IMR-90 (cell line): ENCODE data around the gene NYAP1. TPM values are rescaled to one million over a fixed set of nuclear protein-coding genes. Genes with fewer than 3 reads are reported as not detected.

ENCODE experiments used
- ATAC-seq: fragments of 200-7000 bp; cut with Tn5 transposase; 2 replicates; pipeline ENCODE4 v1.9.1; 2020; ENCODE audit warnings: low read depth, mild to moderate bottlenecking, moderate library complexity
- BruUV-seq: library from RNA; stranded (reverse); fragments of 400-500 nt; replicated peaks from 2 replicates; lab custom pipeline; 2021; lab: Mats Ljungman, UMichigan
- CTCF ChIA-PET: fragments of 300-600 bp; formaldehyde crosslinking; extraction: SDS; loops from one replicate; lab custom pipeline; 2021; ENCODE audit warnings: antibody characterized with exemption; lab: Yijun Ruan, JAX
- POLR2A ChIA-PET: fragments of 300-600 bp; sonication (Branson Sonifier 250); formaldehyde crosslinking; loops from one replicate; lab custom pipeline; 2022; ENCODE audit warnings: antibody characterized with exemption; ENCODE audit not compliant: unreplicated experiment; lab: Charles Lee
- DNase-seq: peaks from one replicate; pipeline ENCODE4 v3.0.0; 2013
- H2AFZ ChIP-seq: replicated peaks from 2 replicates; pipeline ENCODE3; 2013; ENCODE audit warnings: low read length, mild to moderate bottlenecking; ENCODE audit not compliant: poor library complexity
- H2AK5ac ChIP-seq: 2 replicates; pipeline ENCODE4 v1.6.1; 2013; ENCODE audit warnings: low read depth, low read length, inconsistent platforms
- H2AK9ac ChIP-seq: replicated peaks from 2 replicates; pipeline ENCODE3; 2013; ENCODE audit warnings: mild to moderate bottlenecking, low read depth, low read length, moderate library complexity; ENCODE audit not compliant: poor library complexity
- H2BK120ac ChIP-seq: 2 replicates; pipeline ENCODE4 v1.6.1; 2013; ENCODE audit warnings: low read depth, low read length, inconsistent platforms
- H2BK15ac ChIP-seq: 3 replicates; pipeline ENCODE4 v1.6.1; 2013; ENCODE audit warnings: low read depth, low read length, inconsistent platforms
- H2BK20ac ChIP-seq: 2 replicates; pipeline ENCODE4 v1.6.1; 2013; ENCODE audit warnings: low read depth, mild to moderate bottlenecking, inconsistent platforms, low read length, moderate library complexity
- H2BK5ac ChIP-seq: 2 replicates; pipeline ENCODE4 v1.6.1; 2013; ENCODE audit warnings: mild to moderate bottlenecking, low read depth, low read length, inconsistent platforms; ENCODE audit not compliant: poor library complexity, severe bottlenecking
- H3K14ac ChIP-seq: replicated peaks from 2 replicates; pipeline ENCODE4 v1.6.1; 2013; ENCODE audit warnings: low read depth, low read length, inconsistent platforms
- H3K18ac ChIP-seq: 2 replicates; pipeline ENCODE4 v1.6.1; 2013; ENCODE audit warnings: low read depth, low read length, control low read depth
- H3K23ac ChIP-seq: 2 replicates; pipeline ENCODE4 v1.6.1; 2013; ENCODE audit warnings: low read depth, low read length, inconsistent platforms
- H3K27ac ChIP-seq: 2 replicates; pipeline ENCODE4 v1.5.1; 2013; ENCODE audit warnings: mild to moderate bottlenecking, control low read depth, low read length; ENCODE audit not compliant: insufficient read depth
- H3K27me3 ChIP-seq: 2 replicates; pipeline ENCODE4 v1.6.1; 2013; ENCODE audit warnings: low read length; ENCODE audit not compliant: control insufficient read depth, insufficient read depth
- H3K36me3 ChIP-seq: 2 replicates; pipeline ENCODE4 v1.6.1; 2013; ENCODE audit warnings: low read length, mixed read lengths; ENCODE audit not compliant: control insufficient read depth, insufficient read depth
- H3K4ac ChIP-seq: 2 replicates; pipeline ENCODE4 v1.6.1; 2013; ENCODE audit warnings: low read depth, low read length, inconsistent platforms
- H3K4me1 ChIP-seq: 2 replicates; pipeline ENCODE4 v1.6.1; 2013; ENCODE audit warnings: low read length, mixed read lengths; ENCODE audit not compliant: control insufficient read depth, insufficient read depth
- H3K4me2 ChIP-seq: 2 replicates; pipeline ENCODE4 v1.6.1; 2013; ENCODE audit warnings: low read depth, mild to moderate bottlenecking, control low read depth, low read length, moderate library complexity
- H3K4me3 ChIP-seq: 2 replicates; pipeline ENCODE4 v1.5.1; 2013; ENCODE audit warnings: low read depth, mild to moderate bottlenecking, control low read depth, low read length, moderate library complexity; ENCODE audit not compliant: insufficient read depth
- H3K56ac ChIP-seq: 2 replicates; pipeline ENCODE4 v1.6.1; 2013; ENCODE audit warnings: low read length, inconsistent platforms; ENCODE audit not compliant: insufficient read depth; ENCODE audit errors: extremely low read depth
- H3K79me1 ChIP-seq, 2 experiments: 2 replicates each; pipeline ENCODE4 v1.6.1; 2013; ENCODE audit warnings: low read length in 2 of 2, inconsistent platforms in 1 of 2, low read depth in 1 of 2
- H3K9ac ChIP-seq: 2 replicates; pipeline ENCODE4 v1.6.1; 2013; ENCODE audit warnings: low read depth, low read length, control low read depth
- H3K9me1 ChIP-seq: 2 replicates; pipeline ENCODE4 v1.6.1; 2013; ENCODE audit warnings: low read length, inconsistent platforms; ENCODE audit not compliant: insufficient read depth
- H3K9me3 ChIP-seq: 2 replicates; pipeline ENCODE4 v1.6.1; 2013; ENCODE audit warnings: low read length; ENCODE audit not compliant: control insufficient read depth, insufficient read depth
- H4K20me1 ChIP-seq: 2 replicates; pipeline ENCODE4 v1.6.1; 2013; ENCODE audit warnings: low read length, inconsistent platforms; ENCODE audit not compliant: insufficient read depth
- H4K5ac ChIP-seq: 2 replicates; pipeline ENCODE4 v1.6.1; 2013; ENCODE audit warnings: mild to moderate bottlenecking, low read depth, low read length, control low read depth
- H4K8ac ChIP-seq, 2 experiments: 2 replicates each; pipeline ENCODE4 v1.6.1; 2013; ENCODE audit warnings: low read depth in 2 of 2, low read length in 2 of 2, control low read depth in 1 of 2, inconsistent platforms in 1 of 2
- H4K91ac ChIP-seq: 2 replicates; pipeline ENCODE4 v1.6.1; 2013; ENCODE audit warnings: low read depth, low read length, inconsistent platforms; ENCODE audit not compliant: insufficient read depth
- BHLHE40 ChIP-seq: fragments of 150-350 bp; IDR thresholded peaks from 2 replicates; pipeline ENCODE4 v1.6.1; 2016; ENCODE audit warnings: mild to moderate bottlenecking, low read depth, low read length
- CEBPB ChIP-seq: IDR thresholded peaks from 2 replicates; pipeline ENCODE4 v1.6.1; 2012; ENCODE audit warnings: low read depth, low read length, improper control_type of control experiment
- CHD1 ChIP-seq: IDR thresholded peaks from 2 replicates; pipeline ENCODE4 v1.6.1; 2012; ENCODE audit warnings: low read depth, low read length, improper control_type of control experiment
- FOS ChIP-seq: fragments of 150-350 bp; IDR thresholded peaks from 2 replicates; pipeline ENCODE4 v1.6.1; 2016; ENCODE audit warnings: low read depth, low read length
- MAFK ChIP-seq: IDR thresholded peaks from 2 replicates; pipeline ENCODE4 v1.6.1; 2012; ENCODE audit warnings: low read depth, low read length, improper control_type of control experiment
- MAZ ChIP-seq: IDR thresholded peaks from 2 replicates; pipeline ENCODE4 v1.6.1; 2012; ENCODE audit warnings: low read depth, mild to moderate bottlenecking, low read length, improper control_type of control experiment, moderate library complexity, borderline replicate concordance
- MXI1 ChIP-seq: IDR thresholded peaks from 2 replicates; pipeline ENCODE4 v1.6.1; 2012; ENCODE audit warnings: low read depth, mild to moderate bottlenecking, low read length, moderate library complexity, borderline replicate concordance
- POLR2A ChIP-seq: IDR thresholded peaks from 2 replicates; pipeline ENCODE4 v1.6.1; 2012; ENCODE audit warnings: mild to moderate bottlenecking, low read depth, low read length
- RCOR1 ChIP-seq: IDR thresholded peaks from 2 replicates; pipeline ENCODE4 v1.6.1; 2012; ENCODE audit warnings: mild to moderate bottlenecking, low read length, improper control_type of control experiment; ENCODE audit not compliant: insufficient replicate concordance
- SMC3 ChIP-seq: fragments of 150-350 bp; IDR thresholded peaks from 2 replicates; pipeline ENCODE4 v1.6.1; 2016; ENCODE audit warnings: low read depth, mild to moderate bottlenecking, antibody characterized with exemption, low read length, moderate library complexity
- WGBS, 2 experiments: methylation state at CpG; one replicate each; pipeline versions ENCODE4 v1.1.5 to v1.1.7; 2013; ENCODE audit warnings: missing lambda C conversion rate in 2 of 2; ENCODE audit not compliant: insufficient read length in 1 of 2; ENCODE audit errors: extremely low coverage in 2 of 2; 5-methylcytosine and 5-hydroxymethylcytosine counted together
- dilution Hi-C: fragments of 300-500 bp; cut with HindIII; formaldehyde crosslinking; loops from one replicate; pipeline ENCODE4 v1.14.3; 2018; ENCODE audit warnings: low sequenced_read_pairs; ENCODE audit not compliant: unreplicated experiment
- in situ Hi-C: fragments of 300-500 bp; cut with MboI; formaldehyde crosslinking; loops from 3 replicates; pipeline ENCODE4 v1.14.3; 2019; ENCODE audit warnings: low sequenced_read_pairs, inconsistent platforms, mixed read lengths
- intact Hi-C: fragments of 100-400 bp; cut with micrococcal nuclease; formaldehyde crosslinking; loops from 2 replicates; pipeline ENCODE4 v1.10.0; 2022
- polyA plus RNA-seq, 3 experiments: library from polyadenylated mRNA; depleted of rRNA; stranded (reverse); fragments of >200 nt; gene quantifications; 2 replicates each; pipeline ENCODE4 v1.2.3, GENCODE V29; 2012; ENCODE audit warnings: low replicate concordance in 1 of 3
- total RNA-seq: library from RNA; depleted of rRNA; stranded (reverse); fragments of >200 nt; gene quantifications from 2 replicates; pipeline ENCODE4 v1.2.3, GENCODE V29; 2012
- TF ChIP-seq, protein P1 (sequence below): fragments of 150-350 bp; IDR thresholded peaks from 2 replicates; pipeline ENCODE4 v1.6.1; 2016; ENCODE audit warnings: low read depth, mild to moderate bottlenecking, low read length, moderate library complexity, borderline replicate concordance
- TF ChIP-seq, protein P2 (sequence below): fragments of 150-350 bp; IDR thresholded peaks from 2 replicates; pipeline ENCODE4 v1.6.1; 2017; ENCODE audit warnings: mild to moderate bottlenecking, antibody characterized with exemption, low read length, low read depth
- TF ChIP-seq, protein P3 (sequence below): conservative IDR thresholded peaks from 2 replicates; pipeline ENCODE4 v1.5.1; 2012; ENCODE audit warnings: mild to moderate bottlenecking, low read depth, low read length, improper control_type of control experiment

Gene NYAP1
- total and polyA plus RNA-seq, 2 of the 4 experiments (the other 2 are of a cell fraction): 0.18 to 1.3 TPM

GRCh38 chr7:100538654-100539435 lies 55.1 kb downstream of the NYAP1 start, which contains the start of gene AGFG2:
AGFG2 (plus strand) TSS chr7:100539203; CDS start chr7:100539347, 144 bp downstream.
- Histone ChIP-seq H4K91ac (no peak within 1 kb of the TSS), H4K8ac (peak within 1 kb of the TSS in 1 of 2 experiments; percentile 60; a peak in 1 of 4 replicates), H3K4me3 (peak within 1 kb of the TSS; percentile 61), H4K20me1 (no peaks in the 10 kb centered on the region), H3K4me1 (peaks cover 3% of the 10 kb centered on the region), H2AFZ (peak within 1 kb of the TSS; percentile 92), H2BK20ac (no peak within 1 kb of the TSS), H2BK5ac (no peak within 1 kb of the TSS), H3K36me3 (no peaks in the 10 kb centered on the region), H2AK5ac (no peak within 1 kb of the TSS), H2BK120ac (no peak within 1 kb of the TSS), H3K18ac (no peak within 1 kb of the TSS), H2BK15ac (no peak within 1 kb of the TSS), H3K4ac (no peak within 1 kb of the TSS), H3K56ac (no peak within 1 kb of the TSS), H3K14ac (no peak within 1 kb of the TSS), H3K79me1 (peaks cover 9 to 12% of the 10 kb centered on the region in 2 experiments; a peak in 3 of 4 replicates), H3K9me1 (no peaks in the 10 kb centered on the region), H3K9ac (peak within 1 kb of the TSS; percentile 24), H3K27me3 (no peaks in the 10 kb centered on the region; the same call in 1 of the 2 replicates), H3K27ac (no peak within 1 kb of the TSS; the same call in 1 of the 2 replicates), H2AK9ac (peak within 1 kb of the TSS; percentile 70), H3K9me3 (no peaks in the 10 kb centered on the region), H3K23ac (peak within 1 kb of the TSS; percentile 71; the same call in 1 of the 2 replicates), H4K5ac (no peak within 1 kb of the TSS), H3K4me2 (peak within 1 kb of the TSS; percentile 98)
- in situ Hi-C loops: no loop called here
- ATAC-seq (peak; percentile 99), DNase-seq (peak; percentile 99)
- dilution Hi-C loops: no loop called here
- CTCF ChIA-PET: interaction anchor here (0.6 to 1.1 kb wide), 3 partner anchors 9 to 56 kb away, joined by 3 to 4 read pairs (median 3); no protein-coding TSS in a partner anchor
- intact Hi-C loops: no loop called here
- POLR2A ChIA-PET: interaction anchor here (0.7 kb wide), 1 partner anchor 11 kb away, joined by 9 read pairs; no protein-coding TSS in a partner anchor
- BruUV-seq: no TSS peak
- 0% methylated on average over 27 of the region's 60 CpGs; no CpG with 5 or more reads in 1 of the 2 experiments for WGBS, 2 experiments
- TF ChIP-seq, protein P1, sequence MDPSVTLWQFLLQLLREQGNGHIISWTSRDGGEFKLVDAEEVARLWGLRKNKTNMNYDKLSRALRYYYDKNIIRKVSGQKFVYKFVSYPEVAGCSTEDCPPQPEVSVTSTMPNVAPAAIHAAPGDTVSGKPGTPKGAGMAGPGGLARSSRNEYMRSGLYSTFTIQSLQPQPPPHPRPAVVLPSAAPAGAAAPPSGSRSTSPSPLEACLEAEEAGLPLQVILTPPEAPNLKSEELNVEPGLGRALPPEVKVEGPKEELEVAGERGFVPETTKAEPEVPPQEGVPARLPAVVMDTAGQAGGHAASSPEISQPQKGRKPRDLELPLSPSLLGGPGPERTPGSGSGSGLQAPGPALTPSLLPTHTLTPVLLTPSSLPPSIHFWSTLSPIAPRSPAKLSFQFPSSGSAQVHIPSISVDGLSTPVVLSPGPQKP: no peak
- TF ChIP-seq, protein P2, sequence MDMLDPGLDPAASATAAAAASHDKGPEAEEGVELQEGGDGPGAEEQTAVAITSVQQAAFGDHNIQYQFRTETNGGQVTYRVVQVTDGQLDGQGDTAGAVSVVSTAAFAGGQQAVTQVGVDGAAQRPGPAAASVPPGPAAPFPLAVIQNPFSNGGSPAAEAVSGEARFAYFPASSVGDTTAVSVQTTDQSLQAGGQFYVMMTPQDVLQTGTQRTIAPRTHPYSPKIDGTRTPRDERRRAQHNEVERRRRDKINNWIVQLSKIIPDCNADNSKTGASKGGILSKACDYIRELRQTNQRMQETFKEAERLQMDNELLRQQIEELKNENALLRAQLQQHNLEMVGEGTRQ: peak; percentile 60
- TF ChIP-seq FOS: peak; percentile 16; the same call in 1 of the 2 replicates
- TF ChIP-seq MAZ: peak; percentile 68
- no peak for TF ChIP-seq SMC3
- no peak for TF ChIP-seq CEBPB
- no peak for TF ChIP-seq RCOR1
- no peak for TF ChIP-seq MAFK
- TF ChIP-seq, protein P3, sequence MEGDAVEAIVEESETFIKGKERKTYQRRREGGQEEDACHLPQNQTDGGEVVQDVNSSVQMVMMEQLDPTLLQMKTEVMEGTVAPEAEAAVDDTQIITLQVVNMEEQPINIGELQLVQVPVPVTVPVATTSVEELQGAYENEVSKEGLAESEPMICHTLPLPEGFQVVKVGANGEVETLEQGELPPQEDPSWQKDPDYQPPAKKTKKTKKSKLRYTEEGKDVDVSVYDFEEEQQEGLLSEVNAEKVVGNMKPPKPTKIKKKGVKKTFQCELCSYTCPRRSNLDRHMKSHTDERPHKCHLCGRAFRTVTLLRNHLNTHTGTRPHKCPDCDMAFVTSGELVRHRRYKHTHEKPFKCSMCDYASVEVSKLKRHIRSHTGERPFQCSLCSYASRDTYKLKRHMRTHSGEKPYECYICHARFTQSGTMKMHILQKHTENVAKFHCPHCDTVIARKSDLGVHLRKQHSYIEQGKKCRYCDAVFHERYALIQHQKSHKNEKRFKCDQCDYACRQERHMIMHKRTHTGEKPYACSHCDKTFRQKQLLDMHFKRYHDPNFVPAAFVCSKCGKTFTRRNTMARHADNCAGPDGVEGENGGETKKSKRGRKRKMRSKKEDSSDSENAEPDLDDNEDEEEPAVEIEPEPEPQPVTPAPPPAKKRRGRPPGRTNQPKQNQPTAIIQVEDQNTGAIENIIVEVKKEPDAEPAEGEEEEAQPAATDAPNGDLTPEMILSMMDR: no peak
- TF ChIP-seq MXI1: peak; percentile 100
- peak; percentile 94 for TF ChIP-seq BHLHE40
- TF ChIP-seq POLR2A: 0 out of 2 replicates have a peak, but pooled peaks have one; percentile 22
- TF ChIP-seq CHD1: no peak
